ENCODE data around the gene FETUB. TPM values are rescaled to one million over a fixed set of nuclear protein-coding genes. Genes with fewer than 3 reads are reported as not detected.

Gene FETUB
- total and polyA plus RNA-seq, 2 donors (not counting 3 experiments of a cell fraction or from before 2014, with no cell fraction given): not detected

DNA sequence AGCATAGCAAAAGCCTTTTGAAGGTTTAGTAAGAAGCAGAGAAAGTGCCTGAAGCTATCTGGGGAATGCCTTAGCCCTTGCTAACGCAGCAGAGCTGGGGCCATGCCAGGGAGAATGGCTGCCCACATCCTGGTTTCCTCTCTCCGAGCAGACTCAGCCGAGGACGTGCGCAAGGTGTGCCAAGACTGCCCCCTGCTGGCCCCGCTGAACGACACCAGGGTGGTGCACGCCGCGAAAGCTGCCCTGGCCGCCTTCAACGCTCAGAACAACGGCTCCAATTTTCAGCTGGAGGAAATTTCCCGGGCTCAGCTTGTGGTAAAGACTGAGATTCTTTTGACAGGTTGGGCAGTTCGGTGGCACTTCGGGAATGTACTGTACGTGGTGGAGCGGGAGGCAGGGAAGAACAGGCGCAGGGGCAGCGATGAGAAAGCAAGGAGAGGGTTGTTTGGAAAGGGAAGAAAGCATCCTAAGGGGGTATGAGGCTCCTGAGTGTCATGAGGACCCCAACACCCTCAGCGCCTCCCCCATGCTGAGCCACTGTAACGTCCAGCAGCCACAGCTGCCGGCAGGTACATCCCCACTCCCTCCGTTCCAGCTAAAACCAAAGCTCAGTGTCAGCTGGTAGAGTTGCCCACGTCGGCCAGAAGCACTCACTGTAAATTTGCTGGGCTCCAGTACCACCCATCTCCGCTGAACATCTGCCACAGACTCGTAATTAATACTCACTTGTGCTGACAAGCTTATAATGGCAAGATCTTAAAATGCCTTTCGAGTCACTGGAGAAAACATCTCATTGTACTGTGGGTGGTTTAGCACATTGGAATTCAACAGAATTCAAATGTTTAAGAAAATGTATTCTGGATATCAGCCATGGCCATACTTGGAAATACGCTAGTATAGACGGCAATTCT is 22.9 kb upstream of the FETUB start:
- dilution Hi-C loops (cut with MboI; ENCODE audit: extremely low pct_ligation_motif_present, low sequenced_read_pairs) (no loop called here), intact Hi-C loops (cut with micrococcal nuclease) (loop anchor here (1.0 to 10.0 kb wide), 5 partner anchors 46 to 634 kb away; partner anchors contain the start of gene DNAJB11)
- peak; percentile 83 for DNase-seq (ENCODE audit: low read depth, low spot score)
- Histone ChIP-seq H3K36me3 (ENCODE audit: control insufficient read depth in 2 of 2, extremely low read depth in 1 of 2, insufficient read depth in 2 of 2, low read length in 2 of 2) (no peaks in the 10 kb centered on the region), H2AFZ (ENCODE audit: low read depth, low read length) (peak overlapping the region; percentile 19), H4K20me1 (replicated peaks; ENCODE audit: control insufficient read depth, extremely low read depth, insufficient read depth, low read length) (no peaks in the 10 kb centered on the region), H3K79me2 (ENCODE audit: control insufficient read depth, insufficient read depth, low read length) (no peaks in the 10 kb centered on the region), H3K9me1 (replicated peaks; ENCODE audit: control insufficient read depth, extremely low read depth, insufficient read depth, low read length) (no peaks in the 10 kb centered on the region), H3K9me3 (replicated peaks; ENCODE audit: control insufficient read depth, insufficient read depth, low read length) (no peaks in the 10 kb centered on the region), H3K27ac (ENCODE audit: insufficient read depth, low read depth, low read length) (no peak overlapping the region), H3K27me3 (ENCODE audit: control insufficient read depth in 2 of 2, insufficient read depth in 2 of 2, low read length in 2 of 2) (peaks cover 4 to 19% of the 10 kb centered on the region in 2 experiments), H3K4me2 (ENCODE audit: insufficient read depth, low read length) (no peak overlapping the region), H3K9ac (replicated peaks; ENCODE audit: extremely low read depth, insufficient read depth, low read length) (no peak overlapping the region), H3K4me3 (replicated peaks in 1 of 3; ENCODE audit: insufficient read depth in 1 of 3, low read depth in 1 of 3, low read length in 3 of 3) (no peak overlapping the region), H3K4me1 (ENCODE audit: control insufficient read depth, extremely low read depth, insufficient read depth, low read length) (peaks cover 5% of the 10 kb centered on the region)
- BruUV-seq (replicated peaks): no TSS peak
- POLR2A ChIA-PET: interaction anchor here (1.0 kb wide), 2 partner anchors 47 to 156 kb away, joined by 3 read pairs; partner anchors contain the start of gene DNAJB11
- peak; percentile 98 for FAIRE-seq
- TF ChIP-seq GATA2 (IDR thresholded peaks at IDR 0.05; ENCODE audit: insufficient read depth, insufficient read length, low read depth, low read length) (no peak), JUN (IDR thresholded peaks at IDR 0.05; ENCODE audit: borderline replicate concordance, insufficient read depth, insufficient read length, low read depth) (no peak), CTCF (IDR thresholded peaks at IDR 0.05; ENCODE audit: extremely low read depth in 1 of 2, insufficient read depth in 1 of 2, low read depth in 1 of 2, low read length in 2 of 2) (peak; percentile 98)
- CTCF ChIA-PET: interaction anchor here (0.5 to 6.1 kb wide), 52 partner anchors 9 to 957 kb away, joined by 3 to 195 read pairs (median 5); partner anchors contain the start of genes DNAJB11, EIF4A2 and RPL39L

Data from endothelial cell of umbilical vein (primary cell).